Left hindlimb (tissue), 1 donor: Measurements from ENCODE around the gene OTOG.
"Not testable (repeated sequence)": the region's sequence is repeated elsewhere in the genome, so short reads cannot be mapped to it uniquely, and the experiment has no call there.

Experiments
- DNase-seq: peaks from one replicate; pipeline ENCODE4 v3.0.0-alpha.2; 2018

OTOG gene

DNA sequence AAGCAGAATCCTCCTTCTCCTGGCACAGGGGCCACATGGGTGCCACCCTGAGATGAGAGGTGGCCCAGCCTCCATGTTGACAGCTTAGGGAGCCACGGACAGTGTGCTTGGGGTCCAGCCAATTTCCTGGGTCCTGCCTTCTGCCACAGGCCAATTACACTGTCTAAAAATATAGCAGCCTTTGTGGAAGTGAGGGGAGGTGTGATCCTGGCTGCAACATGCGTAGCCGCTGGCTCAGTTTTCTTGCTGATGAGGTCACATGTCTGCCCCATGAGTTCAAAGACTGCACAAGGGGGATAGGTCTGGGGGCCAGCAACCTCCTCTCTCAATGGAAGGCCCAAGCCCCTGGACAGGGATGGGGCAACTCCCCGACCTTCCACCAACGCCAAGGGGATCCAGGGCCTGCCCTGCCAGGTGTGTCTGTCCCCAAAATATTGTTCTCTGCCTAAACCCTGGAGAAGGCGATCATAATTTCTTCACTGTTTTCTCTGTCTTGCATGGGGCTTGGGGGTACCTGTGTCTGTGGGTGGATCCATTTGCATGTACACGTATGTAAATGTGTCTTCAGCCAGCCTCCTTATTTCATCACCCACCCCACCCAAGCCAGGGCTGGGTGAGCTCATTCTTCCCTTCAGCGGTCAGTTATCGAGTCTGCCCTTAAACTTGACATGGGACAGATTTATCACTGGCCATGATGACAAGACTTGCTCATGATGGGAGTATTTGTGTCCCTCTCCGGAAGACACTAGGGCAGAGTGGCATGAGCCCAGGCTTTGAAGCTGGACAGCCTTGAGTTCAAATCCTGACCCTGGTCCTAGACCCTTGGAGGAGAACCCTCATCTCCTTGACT lies 59.4 kb downstream of the OTOG start:
- DNase-seq, result no peak

DNA sequence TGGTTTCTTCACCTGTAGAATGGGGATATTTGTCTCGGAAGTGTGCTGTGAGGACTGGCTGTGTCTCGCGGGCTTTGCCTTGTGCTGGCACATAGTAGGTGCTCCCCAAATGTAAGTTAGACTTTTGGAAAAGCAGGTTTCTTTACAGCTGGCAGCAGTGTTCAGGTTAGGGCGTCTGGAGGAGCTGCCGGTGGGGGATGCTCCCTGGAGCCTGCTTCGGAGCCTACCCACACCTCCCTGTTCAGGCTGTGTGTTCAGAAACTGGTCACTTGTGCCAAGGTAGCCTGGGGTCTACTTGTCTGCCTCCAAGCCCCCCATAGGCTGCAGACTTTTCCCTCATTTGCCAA lies 60.0 kb downstream of the OTOG start:
- DNase-seq, result no peak

DNA sequence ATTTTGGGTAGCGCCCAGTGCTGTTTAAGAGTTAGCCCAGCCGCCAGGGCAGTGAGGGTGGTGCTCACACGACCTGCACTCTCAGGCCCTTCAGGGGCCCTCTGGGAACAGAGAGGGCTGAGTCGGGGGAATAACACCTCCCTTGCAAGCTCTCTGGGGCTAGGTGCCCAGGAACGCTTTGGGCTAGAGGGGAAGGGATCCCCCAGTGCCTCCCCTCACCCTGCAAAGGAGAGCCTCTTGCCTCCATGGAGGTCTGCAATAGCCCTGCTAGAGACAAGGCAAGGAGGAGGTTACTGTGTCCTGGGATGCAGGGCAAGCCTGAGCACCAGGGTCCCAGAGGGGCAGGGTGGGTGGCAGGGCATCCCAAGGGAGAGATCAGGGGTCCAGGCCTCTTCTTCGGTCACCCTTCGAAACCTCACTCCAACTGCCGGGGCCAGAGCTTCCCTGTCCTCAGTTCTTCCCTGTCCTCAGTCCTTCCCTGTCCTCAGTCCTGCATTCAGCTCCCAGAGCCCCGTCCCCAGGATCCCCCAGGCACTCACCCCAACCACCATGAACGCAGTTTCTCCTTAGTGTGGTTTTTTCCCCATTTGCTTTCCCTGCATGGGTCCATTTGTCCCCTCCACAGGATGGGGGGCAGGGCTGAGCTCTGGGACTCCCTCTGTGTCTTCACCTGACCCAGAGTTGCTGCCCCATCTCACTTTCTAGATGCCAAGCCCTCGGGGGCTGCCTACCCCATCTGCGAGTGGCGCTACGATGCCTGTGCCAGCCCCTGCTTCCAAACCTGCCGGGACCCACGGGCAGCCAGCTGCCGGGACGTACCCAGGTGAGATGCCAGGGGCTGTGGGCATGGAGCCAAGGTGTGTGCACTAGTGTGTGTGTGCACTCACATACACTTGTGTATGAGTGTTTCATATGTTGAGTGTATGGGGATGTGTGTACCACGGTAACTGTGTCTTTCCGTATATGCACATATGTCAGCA lies 60.8 kb downstream of the OTOG start:
- no peak for DNase-seq

DNA sequence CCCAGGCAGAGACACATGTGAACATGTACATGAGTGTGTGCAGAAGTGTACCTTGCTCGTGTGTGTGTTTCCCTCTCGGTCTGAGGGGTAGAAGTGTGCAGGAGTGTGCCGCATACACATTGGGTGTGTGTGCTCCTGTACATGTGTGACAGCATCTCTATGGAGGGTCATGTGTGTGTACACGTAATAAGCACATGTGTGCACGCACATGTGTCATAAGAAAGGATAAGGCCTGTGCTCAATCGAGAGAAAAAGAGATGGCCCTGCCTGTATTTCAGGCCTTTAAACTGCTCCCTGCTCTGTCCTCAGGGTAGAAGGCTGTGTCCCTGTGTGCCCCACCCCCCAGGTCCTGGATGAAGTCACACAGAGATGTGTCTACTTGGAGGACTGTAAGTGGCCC lies 61.8 kb downstream of the OTOG start:
- DNase-seq, result no peak

DNA sequence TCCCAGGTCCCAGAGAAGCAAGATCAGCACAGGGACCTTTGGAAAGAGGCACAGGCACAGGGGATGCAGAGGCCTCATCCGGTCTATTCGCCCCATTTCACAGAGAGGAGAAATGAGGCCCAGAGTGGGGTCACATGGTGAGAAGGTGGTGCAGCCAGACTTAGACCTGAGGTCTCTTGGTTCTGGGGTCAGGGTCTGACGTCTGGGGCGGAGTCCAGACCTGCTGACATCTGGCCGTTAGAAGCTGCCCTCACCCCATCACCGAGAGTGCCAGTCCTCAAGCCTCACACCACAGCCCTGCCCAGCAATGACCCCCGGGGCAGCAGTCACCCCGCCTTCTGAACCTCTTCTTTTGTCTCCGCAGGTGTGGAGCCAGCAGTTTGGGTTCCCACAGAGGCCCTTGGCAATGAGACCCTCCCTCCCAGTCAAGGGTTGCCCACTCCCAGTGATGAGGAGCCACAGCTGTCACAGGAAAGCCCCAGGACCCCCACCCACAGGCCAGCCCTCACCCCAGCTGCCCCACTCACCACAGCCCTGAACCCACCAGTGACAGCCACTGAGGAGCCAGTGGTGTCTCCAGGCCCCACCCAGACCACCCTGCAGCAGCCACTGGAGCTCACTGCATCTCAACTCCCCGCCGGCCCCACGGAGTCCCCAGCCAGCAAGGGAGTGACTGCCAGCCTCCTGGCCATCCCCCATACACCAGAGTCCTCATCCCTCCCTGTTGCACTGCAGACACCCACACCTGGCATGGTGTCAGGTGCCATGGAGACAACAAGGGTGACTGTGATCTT lies 62.4 kb downstream of the OTOG start:
- DNase-seq, result no peak

DNA sequence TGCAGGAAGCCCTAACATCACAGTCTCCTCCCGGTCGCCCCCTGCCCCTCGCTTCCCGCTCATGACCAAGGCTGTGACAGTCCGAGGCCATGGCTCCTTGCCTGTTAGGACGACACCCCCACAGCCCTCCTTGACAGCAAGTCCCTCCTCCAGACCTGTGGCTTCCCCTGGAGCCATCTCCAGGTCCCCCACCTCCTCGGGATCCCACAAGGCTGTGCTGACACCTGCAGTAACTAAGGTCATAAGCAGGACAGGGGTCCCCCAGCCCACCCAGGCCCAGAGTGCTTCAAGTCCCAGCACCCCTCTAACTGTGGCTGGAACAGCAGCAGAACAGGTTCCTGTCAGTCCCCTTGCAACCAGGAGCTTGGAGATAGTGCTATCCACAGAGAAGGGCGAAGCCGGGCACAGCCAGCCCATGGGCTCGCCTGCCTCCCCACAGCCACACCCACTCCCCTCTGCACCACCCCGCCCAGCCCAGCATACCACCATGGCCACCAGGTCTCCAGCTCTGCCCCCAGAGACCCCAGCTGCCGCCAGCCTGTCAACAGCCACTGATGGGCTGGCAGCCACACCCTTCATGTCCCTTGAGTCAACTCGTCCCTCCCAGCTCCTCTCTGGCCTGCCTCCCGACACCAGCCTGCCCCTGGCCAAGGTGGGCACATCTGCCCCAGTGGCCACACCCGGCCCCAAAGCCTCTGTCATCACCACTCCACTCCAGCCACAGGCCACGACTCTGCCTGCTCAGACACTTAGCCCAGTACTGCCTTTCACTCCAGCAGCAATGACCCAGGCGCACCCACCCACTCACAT lies 63.2 kb downstream of the OTOG start:
- DNase-seq, result no peak

DNA sequence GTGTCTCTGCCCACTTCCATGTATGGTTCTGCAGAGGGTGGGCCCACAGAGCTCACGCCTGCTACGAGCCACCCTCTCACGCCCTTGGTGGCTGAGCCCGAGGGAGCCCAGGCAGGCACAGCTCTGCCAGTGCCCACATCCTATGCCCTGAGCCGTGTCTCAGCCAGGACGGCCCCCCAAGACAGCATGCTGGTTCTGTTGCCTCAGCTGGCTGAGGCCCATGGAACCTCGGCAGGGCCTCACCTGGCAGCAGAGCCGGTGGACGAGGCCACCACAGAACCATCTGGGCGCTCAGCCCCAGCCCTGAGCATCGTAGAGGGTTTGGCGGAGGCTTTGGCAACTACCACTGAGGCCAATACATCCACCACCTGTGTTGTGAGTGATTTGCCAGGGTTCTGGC lies 64.0 kb downstream of the OTOG start:
- no peak for DNase-seq

DNA sequence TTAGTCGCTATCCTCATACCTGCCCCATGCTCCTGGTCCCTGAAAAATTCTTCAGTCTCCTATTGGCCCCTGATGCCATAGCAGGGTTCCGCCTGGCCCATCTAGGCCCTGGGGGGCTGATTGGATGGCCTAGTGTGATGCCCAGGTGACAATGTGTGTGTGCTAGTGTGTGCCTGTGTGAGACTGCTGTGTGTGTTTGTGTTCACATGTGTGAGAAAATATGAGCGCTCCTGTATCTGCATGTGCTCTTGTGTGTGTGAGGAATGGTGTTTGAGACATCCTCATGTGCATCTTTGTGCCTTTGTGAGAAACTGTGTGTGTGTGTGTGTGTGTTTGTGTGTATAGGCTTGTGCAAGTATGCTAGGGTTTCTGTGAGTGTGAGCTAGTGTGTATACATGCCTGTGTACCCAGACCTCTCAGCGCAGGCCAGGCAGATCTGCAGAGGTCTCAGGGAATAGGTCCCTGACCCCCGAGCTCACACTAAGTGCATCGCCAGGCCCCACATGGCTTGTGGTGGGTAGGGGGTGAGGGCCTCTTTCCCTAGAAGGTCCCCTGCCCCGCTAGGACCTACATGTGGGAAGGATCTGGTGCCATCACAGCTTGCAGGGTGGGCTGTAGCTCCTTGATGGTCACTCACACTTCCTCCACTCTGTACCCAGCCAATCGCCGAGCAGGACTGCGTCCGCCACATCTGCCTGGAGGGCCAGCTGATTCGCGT lies 64.6 kb downstream of the OTOG start:
- no peak for DNase-seq

DNA sequence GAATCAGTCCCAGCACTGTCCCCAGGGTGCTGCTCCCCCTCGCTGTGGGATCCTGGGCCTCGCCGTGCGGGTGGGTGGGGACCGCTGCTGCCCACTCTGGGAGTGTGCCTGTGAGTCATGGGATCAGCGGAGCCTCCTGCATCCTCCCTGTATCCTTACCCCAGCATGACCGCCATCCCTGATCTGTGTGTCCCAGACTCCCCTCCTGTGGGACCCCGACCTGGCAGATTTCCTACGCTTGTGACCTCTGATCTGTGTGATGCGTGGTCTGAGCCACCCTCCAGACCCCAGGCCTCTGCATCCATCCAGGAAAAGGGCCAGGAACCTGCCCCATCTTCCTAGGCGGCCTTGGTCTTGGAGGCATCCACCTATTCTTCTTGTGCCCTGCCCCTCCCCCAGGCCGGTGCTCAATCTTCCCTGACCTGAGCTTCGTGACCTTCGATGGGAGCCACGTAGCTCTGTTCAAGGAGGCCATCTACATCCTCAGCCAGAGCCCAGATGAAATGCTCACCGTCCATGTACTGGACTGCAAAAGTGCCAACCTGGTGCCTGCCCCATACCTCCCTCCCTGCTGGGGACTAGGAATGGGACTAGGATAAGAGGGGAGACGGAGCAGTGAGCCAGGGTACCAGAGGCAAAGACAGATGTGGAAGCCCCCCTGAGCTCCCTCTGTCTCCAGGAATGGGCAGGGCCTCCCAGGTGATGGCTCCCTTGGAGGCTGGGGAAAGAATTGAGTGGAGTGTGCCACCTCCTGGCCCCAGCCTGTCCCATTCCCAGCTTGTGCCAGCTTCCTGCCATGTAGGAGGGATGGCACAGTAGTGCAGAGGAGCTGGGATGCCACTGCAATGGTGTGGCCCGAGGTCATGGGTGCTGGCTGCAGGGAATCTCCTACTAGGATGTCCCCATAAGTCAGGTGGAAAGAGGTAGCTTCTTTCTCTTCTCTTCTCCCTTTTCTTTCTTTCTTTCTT lies 65.4 kb downstream of the OTOG start:
- DNase-seq, result no peak

DNA sequence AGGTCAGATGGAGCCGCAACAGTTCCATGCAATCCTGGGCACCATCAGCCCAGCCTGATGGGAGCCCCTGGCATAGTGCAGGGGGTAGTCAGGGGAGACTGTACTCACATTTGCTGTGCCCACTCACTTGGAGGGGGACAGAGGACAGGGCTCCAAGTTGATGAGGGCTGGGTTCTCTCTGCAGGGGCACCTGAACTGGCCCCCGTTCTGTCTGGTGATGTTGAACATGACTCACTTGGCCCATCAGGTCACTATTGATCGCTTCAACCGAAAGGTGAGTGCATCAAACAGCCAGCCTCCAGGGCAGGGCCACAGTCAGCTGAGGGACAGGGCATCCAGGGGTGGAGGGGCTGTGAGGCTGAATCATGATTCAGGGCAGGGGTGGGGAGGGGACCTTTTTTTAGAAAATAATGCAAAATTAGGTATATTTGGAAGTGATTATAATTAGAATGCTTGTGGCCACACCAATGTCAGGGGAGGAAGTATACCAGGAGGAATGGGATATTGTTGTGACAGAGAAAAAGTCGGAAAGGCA lies 66.4 kb downstream of the OTOG start:
- DNase-seq, result no peak

DNA sequence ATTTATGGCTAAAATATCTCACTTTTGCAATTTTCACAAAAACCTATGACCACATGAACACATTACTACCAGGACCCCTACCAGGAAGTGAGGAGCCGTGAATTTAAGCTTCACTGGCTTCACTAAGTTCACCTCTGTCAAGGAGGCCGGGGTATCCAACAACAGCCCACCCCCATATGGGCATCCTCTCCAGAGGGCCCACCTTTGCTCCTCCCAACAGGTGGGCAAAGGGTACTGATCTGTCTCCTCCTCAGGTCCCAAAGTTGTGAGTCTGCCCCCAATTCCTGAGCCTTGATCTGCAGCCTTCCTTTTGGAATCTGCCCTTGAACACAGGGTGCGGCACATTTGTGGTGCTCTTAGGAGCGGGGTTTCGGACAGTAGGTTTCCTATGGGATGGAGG lies 66.9 kb downstream of the OTOG start:
- no peak for DNase-seq

DNA sequence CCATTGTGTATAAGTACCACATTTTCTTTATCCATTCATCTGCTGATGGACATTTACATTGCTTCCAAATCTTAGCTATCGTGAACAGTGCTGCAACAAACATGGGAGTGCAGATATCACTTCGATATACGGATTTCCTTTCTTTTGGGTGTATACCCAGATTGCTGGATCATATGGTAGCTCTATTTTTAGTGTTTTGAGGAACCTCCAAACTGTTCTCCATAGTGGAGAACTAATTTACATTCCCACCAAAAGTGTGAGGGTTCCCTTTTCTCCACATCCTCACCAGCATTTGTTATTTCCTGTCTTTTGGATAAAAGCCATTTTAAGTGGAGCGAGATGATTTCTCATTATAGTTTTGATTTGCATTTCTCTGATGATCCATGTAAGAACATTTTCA lies 75.7 kb downstream of the OTOG start:
- not testable (repeated sequence) for DNase-seq

DNA sequence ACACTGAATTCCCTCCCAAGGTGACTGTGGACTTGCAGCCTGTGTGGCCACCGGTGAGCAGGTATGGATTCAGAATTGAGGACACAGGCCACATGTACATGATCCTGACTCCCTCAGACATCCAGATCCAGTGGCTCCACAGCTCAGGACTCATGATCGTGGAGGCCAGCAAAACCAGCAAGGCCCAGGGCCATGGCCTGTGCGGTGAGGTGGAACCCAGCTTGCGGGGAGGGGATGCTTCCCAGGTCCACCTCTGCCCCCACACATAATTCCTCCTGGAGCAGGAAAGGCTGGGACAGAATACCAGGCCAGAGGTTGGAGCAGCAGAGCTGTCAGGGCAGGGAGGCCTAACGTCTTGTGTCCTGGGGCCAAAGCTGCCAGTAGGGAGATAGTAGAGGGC lies 82.1 kb downstream of the OTOG start:
- no peak for DNase-seq

DNA sequence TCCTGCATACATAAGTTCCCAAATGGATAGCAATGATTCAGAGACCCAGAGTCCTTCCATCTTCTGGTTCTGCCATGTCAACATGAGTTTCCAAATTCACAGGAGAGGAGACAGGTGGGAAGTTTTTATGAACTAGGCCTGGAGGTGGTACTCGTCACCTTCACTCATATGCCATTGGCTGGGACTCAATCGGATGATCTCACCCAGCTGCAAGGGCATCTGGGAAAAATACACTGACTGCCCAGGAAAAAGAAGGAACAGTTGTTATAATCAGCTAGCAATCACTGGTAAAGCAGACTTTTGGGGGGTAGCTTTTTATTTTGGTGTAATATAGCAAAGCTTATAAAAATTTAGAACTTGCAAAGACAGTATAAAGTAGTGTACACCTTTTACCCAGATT lies 83.9 kb downstream of the OTOG start:
- no peak for DNase-seq

DNA sequence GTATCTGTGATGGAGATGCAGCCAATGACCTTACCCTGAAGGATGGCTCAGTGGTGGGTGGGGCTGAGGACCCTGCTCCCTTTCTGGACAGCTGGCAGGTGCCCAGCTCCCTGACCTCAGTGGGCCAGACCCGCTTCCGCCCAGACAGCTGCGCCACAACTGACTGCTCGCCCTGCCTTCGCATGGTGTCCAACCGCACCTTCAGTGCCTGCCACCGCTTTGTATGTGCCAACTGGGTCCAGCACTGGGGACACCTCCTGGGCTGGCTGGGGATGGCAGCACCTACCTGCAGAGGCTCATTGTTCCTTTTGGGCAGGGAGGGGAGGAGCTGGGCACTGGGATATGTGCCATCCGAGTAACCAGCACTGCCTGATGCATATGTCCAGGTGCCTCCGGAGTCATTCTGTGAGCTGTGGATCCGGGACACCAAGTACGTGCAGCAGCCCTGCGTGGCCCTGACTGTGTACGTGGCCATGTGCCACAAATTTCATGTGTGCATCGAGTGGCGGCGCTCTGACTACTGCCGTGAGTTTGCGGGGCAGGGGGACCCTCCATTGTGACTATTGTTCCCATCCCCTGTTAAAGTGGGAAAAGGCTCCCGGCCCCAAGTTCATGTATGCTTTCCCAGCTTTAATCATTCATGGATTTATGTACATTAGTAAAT lies 84.8 kb downstream of the OTOG start:
- no peak for DNase-seq

DNA sequence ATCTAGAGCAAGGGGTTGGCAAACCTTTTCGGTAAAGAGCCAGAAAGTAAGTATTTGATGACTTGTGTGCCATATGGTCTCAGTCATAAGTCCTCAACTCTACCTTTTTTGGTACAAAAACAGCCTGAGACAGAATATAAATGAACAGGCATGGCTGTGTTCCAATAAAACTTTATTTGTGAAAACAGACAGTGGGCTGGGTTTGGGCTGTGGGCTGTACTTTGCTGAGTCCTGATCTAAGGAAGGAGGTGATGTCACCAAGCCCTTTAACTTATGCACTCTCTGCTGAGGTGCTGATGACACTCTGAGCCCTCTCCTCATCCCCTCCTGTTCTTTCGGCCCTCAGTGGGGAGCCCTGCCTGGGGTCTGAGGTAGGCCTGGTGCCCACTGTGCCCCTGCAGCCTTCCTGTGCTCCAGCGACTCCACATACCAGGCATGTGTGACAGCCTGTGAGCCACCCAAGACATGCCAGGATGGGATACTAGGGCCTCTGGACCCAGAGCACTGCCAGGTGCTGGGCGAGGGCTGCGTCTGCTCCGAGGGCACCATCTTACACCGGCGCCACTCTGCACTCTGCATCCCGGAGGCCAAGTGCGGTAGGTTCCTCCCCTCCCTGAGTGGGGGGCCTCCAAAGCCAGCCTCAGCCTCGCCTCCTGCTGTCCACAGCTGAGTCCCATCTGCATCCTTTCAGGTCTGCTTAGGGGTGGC lies 86.4 kb downstream of the OTOG start:
- DNase-seq, result no peak

DNA sequence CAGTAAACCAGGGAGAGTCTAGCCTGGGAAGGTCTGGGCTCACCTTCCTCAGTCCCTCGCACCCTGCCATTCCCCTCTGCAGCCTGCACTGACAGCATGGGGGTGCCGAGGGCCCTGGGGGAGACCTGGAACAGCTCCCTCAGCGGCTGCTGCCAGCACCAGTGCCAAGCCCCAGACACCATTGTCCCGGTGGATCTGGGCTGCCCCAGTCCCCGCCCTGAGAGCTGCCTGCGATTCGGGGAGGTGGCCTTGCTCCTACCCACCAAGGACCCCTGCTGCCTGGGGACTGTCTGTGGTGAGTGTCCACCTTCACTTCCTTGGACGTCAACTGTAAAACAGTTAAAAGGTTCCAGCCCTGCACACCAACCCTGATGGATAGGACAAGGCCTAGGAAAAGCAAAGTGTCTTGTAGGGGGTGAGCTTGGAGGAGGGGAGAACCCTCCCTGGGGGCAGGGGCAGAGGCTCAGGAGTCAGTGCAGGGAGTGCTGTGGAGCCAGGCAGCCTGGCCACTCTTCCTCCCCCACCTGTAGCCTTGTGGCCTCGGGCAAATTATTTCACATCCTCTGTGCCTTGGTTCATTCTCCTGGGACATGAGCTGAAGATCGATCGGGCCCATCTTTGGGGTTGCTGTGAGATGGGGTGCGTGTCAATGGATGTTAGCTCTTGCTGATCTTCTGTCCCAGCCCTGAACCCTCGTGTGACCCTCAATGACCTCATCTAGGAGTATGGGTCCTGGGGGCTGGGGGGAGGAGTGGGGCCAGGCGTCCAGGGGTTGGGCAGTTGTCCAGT lies 87.1 kb downstream of the OTOG start:
- DNase-seq, result no peak
